A673 (cell line): ENCODE results near the gene OR5H1. TPM values are rescaled to one million over a fixed set of nuclear protein-coding genes. Genes with fewer than 3 reads are reported as not detected.

Source experiments
- BruUV-seq: library from RNA; stranded (reverse); fragments of 400-500 nt; replicated peaks from 2 replicates; lab custom pipeline; 2021; lab: Mats Ljungman, UMichigan
- CTCF ChIA-PET: fragments of 300-600 bp; sonication (Branson Sonifier 250); formaldehyde crosslinking; loops from one replicate; lab custom pipeline; 2022; ENCODE audit warnings: antibody characterized with exemption; lab: Charles Lee
- POLR2A ChIA-PET: fragments of 300-600 bp; sonication (Branson Sonifier 250); formaldehyde crosslinking; loops from one replicate; lab custom pipeline; 2022; ENCODE audit warnings: antibody characterized with exemption; ENCODE audit not compliant: low non-redundant PET; lab: Charles Lee
- DNase-seq: peaks from one replicate; pipeline ENCODE4 v3.0.0-alpha.2; 2015; ENCODE audit warnings: low spot score
- H3K27ac ChIP-seq: fragments of 200-600 bp; sonication (generic); 2 replicates; pipeline ENCODE4 v1.5.1; 2016; ENCODE audit warnings: mixed run types, low read depth, mild to moderate bottlenecking, mixed read lengths, antibody characterized with exemption, low read length; ENCODE audit not compliant: poor library complexity, severe bottlenecking
- H3K27me3 ChIP-seq: fragments of 200-600 bp; sonication (generic); replicated peaks from 2 replicates; pipeline ENCODE4 v1.6.1; 2017; ENCODE audit warnings: mixed run types, low read depth, mild to moderate bottlenecking, mixed read lengths, antibody characterized with exemption, low read length; ENCODE audit not compliant: insufficient read depth, poor library complexity
- H3K36me3 ChIP-seq: fragments of 200-600 bp; sonication (generic); 2 replicates; pipeline ENCODE4 v1.6.1; 2016; ENCODE audit warnings: mixed run types, mild to moderate bottlenecking, mixed read lengths, antibody characterized with exemption, low read length; ENCODE audit not compliant: insufficient read depth, poor library complexity, severe bottlenecking
- H3K4me1 ChIP-seq: fragments of 200-600 bp; sonication (generic); 2 replicates; pipeline ENCODE4 v1.6.1; 2017; ENCODE audit warnings: mixed run types, mild to moderate bottlenecking, mixed read lengths, antibody characterized with exemption, low read length; ENCODE audit not compliant: insufficient read depth, poor library complexity, severe bottlenecking
- H3K4me3 ChIP-seq: fragments of 200-600 bp; sonication (generic); 2 replicates; pipeline ENCODE4 v1.5.1; 2016; ENCODE audit warnings: low read depth, mixed run types, mild to moderate bottlenecking, mixed read lengths, low read length; ENCODE audit not compliant: poor library complexity, severe bottlenecking
- H3K9me3 ChIP-seq: fragments of 200-600 bp; sonication (generic); 2 replicates; pipeline ENCODE4 v1.6.1; 2016; ENCODE audit warnings: mixed run types, low read depth, mild to moderate bottlenecking, mixed read lengths, antibody characterized with exemption, low read length; ENCODE audit not compliant: poor library complexity, severe bottlenecking
- EZH2 ChIP-seq: fragments of 200-600 bp; sonication (generic); IDR thresholded peaks from 2 replicates; pipeline ENCODE4 v1.6.1; 2017; ENCODE audit warnings: borderline replicate concordance, low read depth, mild to moderate bottlenecking, mixed read lengths, antibody characterized with exemption, low read length; ENCODE audit not compliant: poor library complexity, severe bottlenecking
- intact Hi-C: fragments of 100-400 bp; cut with micrococcal nuclease; formaldehyde crosslinking; loops from one replicate; pipeline ENCODE4 v1.10.0; 2022; ENCODE audit not compliant: unreplicated experiment
- total RNA-seq: library from RNA; stranded (reverse); gene quantifications from 2 replicates; pipeline ENCODE4 v1.2.3, GENCODE V29; 2021
- TF ChIP-seq, protein P1 (sequence below): fragments of 300-800, 200-600 bp; sonication (generic); conservative IDR thresholded peaks from 2 replicates; pipeline ENCODE4 v1.5.1; 2017; ENCODE audit warnings: low read depth, mild to moderate bottlenecking, antibody characterized with exemption, low read length, moderate library complexity, mixed read lengths

The OR5H1 gene
- total RNA-seq, 1 experiment from 2014 or later = not detected

DNA sequence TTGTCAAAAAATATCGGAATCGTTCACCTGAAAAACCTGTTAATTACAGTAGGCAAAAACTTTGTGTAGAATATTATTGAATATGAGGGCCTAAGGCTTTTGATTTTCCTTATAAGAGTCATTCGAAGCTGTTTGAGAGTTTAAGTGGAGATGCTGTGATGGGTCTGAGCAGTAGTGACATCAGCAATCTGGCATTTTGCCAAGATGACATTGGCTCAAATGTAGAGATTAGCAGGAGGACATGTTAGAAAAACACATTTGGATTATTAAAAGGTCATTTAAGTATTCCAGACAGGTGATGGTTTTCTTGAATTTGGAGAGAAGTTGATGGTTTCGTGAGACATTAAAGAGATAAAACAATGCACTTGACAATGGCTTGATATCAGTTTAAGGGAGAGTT is 30.7 kb upstream of the OR5H1 start:
- ChIA-PET POLR2A (no interaction called here), CTCF (no interaction called here)
- no peak for TF ChIP-seq EZH2
- TF ChIP-seq, protein P1, sequence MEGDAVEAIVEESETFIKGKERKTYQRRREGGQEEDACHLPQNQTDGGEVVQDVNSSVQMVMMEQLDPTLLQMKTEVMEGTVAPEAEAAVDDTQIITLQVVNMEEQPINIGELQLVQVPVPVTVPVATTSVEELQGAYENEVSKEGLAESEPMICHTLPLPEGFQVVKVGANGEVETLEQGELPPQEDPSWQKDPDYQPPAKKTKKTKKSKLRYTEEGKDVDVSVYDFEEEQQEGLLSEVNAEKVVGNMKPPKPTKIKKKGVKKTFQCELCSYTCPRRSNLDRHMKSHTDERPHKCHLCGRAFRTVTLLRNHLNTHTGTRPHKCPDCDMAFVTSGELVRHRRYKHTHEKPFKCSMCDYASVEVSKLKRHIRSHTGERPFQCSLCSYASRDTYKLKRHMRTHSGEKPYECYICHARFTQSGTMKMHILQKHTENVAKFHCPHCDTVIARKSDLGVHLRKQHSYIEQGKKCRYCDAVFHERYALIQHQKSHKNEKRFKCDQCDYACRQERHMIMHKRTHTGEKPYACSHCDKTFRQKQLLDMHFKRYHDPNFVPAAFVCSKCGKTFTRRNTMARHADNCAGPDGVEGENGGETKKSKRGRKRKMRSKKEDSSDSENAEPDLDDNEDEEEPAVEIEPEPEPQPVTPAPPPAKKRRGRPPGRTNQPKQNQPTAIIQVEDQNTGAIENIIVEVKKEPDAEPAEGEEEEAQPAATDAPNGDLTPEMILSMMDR = no peak
- H3K36me3 ChIP-seq = no peaks in the 10 kb centered on the region
- H3K4me3 ChIP-seq = no peak overlapping the region
- H3K4me1 ChIP-seq = no peaks in the 10 kb centered on the region
- peak; percentile 5 for DNase-seq
- no peaks in the 10 kb centered on the region for H3K9me3 ChIP-seq
- no peak overlapping the region for H3K27ac ChIP-seq
- no peaks in the 10 kb centered on the region for H3K27me3 ChIP-seq
- no TSS peak for BruUV-seq
- intact Hi-C loops = no loop called here

DNA sequence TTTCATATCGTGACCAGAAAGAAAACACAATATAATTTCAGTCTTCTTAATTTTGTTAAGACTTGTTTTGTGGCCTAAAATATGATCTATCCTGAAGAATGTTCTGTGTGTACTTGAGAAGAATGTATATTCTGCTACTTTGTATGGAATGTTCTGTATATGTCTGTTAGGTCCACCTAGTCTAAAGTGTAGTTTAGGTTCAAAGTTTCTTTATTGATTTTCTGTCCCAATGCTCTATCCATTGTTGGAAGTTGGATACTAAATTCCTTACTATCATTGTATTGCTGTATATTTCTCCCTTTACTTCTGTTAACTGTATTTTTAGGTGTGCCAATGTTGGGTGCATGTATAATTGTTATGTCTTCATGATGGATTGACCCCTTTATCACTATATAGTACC is 22.4 kb upstream of the OR5H1 start:
- no peaks in the 10 kb centered on the region for H3K27me3 ChIP-seq
- no peaks in the 10 kb centered on the region for H3K36me3 ChIP-seq
- TF ChIP-seq, protein P1 = no peak
- no peak for TF ChIP-seq EZH2
- H3K4me1 ChIP-seq = no peaks in the 10 kb centered on the region
- BruUV-seq = no TSS peak
- POLR2A ChIA-PET = no interaction called here
- CTCF ChIA-PET = no interaction called here
- no peaks in the 10 kb centered on the region for H3K9me3 ChIP-seq
- no peak overlapping the region for H3K27ac ChIP-seq
- H3K4me3 ChIP-seq = no peak overlapping the region
- no peak for DNase-seq
- intact Hi-C loops = no loop called here

DNA sequence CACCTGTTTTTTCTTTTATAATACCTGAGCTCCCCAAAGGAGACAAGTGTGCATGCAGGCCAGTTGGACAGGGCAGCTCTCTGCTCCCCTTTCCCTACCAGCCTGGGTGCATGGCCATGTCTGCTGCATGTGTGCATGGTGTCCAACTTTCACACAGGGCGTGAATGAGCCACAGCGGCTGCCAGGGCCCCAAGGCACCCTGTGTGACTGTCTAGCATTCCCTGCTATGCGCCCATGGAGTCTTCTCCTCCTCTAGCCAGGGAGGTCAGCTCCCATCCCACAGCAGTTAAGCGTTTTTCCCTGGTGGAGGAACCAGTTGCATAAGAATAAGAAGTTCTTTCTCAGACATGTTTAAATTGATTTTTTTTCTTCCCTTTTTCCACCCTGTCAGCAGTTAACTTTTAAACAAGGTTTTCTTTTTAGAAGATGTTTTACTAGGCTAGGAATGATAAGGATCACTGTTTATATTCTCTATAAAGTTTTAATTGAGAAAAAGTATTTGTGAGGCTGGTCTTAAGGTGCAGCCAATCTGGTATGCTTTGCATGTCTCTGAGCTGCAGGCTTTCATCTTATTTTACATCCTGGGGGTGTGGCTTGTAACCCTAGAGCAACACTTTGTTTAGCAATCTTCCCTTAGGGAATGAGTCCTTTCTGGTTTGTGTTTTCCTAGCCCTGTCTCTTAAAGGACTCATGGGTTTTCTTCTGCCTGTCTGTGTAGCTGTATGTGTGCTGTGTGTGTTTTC is 20.5 kb upstream of the OR5H1 start:
- intact Hi-C loops = no loop called here
- DNase-seq = peak; percentile 4
- Histone ChIP-seq H3K9me3 (no peaks in the 10 kb centered on the region), H3K27me3 (no peaks in the 10 kb centered on the region), H3K4me1 (no peaks in the 10 kb centered on the region), H3K27ac (no peak overlapping the region), H3K4me3 (no peak overlapping the region), H3K36me3 (no peaks in the 10 kb centered on the region)
- no TSS peak for BruUV-seq
- CTCF ChIA-PET = no interaction called here
- POLR2A ChIA-PET = no interaction called here
- TF ChIP-seq EZH2 = no peak
- TF ChIP-seq, protein P1 = no peak
